Stromal cell of bone marrow (primary cell): Measurements from ENCODE around the gene SRRM4.
"Not testable (repeated sequence)": the region's sequence is repeated elsewhere in the genome, so short reads cannot be mapped to it uniquely, and the experiment has no call there.

Experiments
- DNase-seq: peaks from one replicate; pipeline ENCODE4 v3.0.0-alpha.2; 2012; ENCODE audit warnings: low read depth

Gene SRRM4

GRCh38 chr12:119071638-119072231 lies 90.4 kb downstream of the SRRM4 start:
- DNase-seq = no peak

- no peak for DNase-seq
These were observed 91.1 kb downstream of the SRRM4 start for GRCh38 chr12:119072440-119072839.

GRCh38 chr12:119075222-119075787 lies 94.0 kb downstream of the SRRM4 start:
- DNase-seq = no peak

- DNase-seq = no peak
These were observed 94.6 kb downstream of the SRRM4 start for GRCh38 chr12:119075918-119076317.

- DNase-seq = no peak
These were observed 98.2 kb downstream of the SRRM4 start for GRCh38 chr12:119079530-119079929.

- no peak for DNase-seq
These were observed 100.7 kb downstream of the SRRM4 start for GRCh38 chr12:119082016-119082415.

- DNase-seq = no peak
These were observed 101.2 kb downstream of the SRRM4 start for GRCh38 chr12:119082496-119082895.

GRCh38 chr12:119088685-119089379 lies 107.5 kb downstream of the SRRM4 start:
- DNase-seq = no peak

GRCh38 chr12:119089380-119090013 lies 108.2 kb downstream of the SRRM4 start:
- DNase-seq = no peak

- no peak for DNase-seq
These were observed 108.9 kb downstream of the SRRM4 start for GRCh38 chr12:119090276-119090675.

GRCh38 chr12:119090865-119091264 lies 109.5 kb downstream of the SRRM4 start:
- no peak for DNase-seq

- DNase-seq = no peak
These were observed 115.3 kb downstream of the SRRM4 start for GRCh38 chr12:119096429-119097202.

- DNase-seq = no peak
These were observed 119.6 kb downstream of the SRRM4 start for GRCh38 chr12:119100933-119101332.

GRCh38 chr12:119102274-119102673 lies 120.9 kb downstream of the SRRM4 start:
- DNase-seq = no peak

GRCh38 chr12:119102714-119103113 lies 121.4 kb downstream of the SRRM4 start:
- DNase-seq = no peak

GRCh38 chr12:119104969-119105368 lies 123.6 kb downstream of the SRRM4 start:
- DNase-seq = not testable (repeated sequence)

GRCh38 chr12:119113496-119113986 lies 132.2 kb downstream of the SRRM4 start:
- DNase-seq = no peak

GRCh38 chr12:119114294-119114693 lies 133.0 kb downstream of the SRRM4 start:
- DNase-seq = no peak

- DNase-seq = peak; percentile 16
These were observed 134.1 kb downstream of the SRRM4 start for GRCh38 chr12:119115296-119115905.

GRCh38 chr12:119117936-119118335 lies 136.6 kb downstream of the SRRM4 start:
- no peak for DNase-seq

- no peak for DNase-seq
These were observed 137.3 kb downstream of the SRRM4 start for GRCh38 chr12:119118625-119119024.

- DNase-seq = no peak
These were observed 140.7 kb downstream of the SRRM4 start for GRCh38 chr12:119122047-119122446.
